Measurements from ENCODE around the gene FADS6. TPM values are rescaled to one million over a fixed set of nuclear protein-coding genes. Genes with fewer than 3 reads are reported as not detected.

Gene FADS6
- not detected in 2 replicates for polyA plus RNA-seq (2012; rRNA removed)
- polyA plus RNA-seq (2012; cell fraction: cytosol; rRNA removed): not detected in 2 replicates
- polyA plus RNA-seq (2012; cell fraction: nucleus; rRNA removed): not detected in 2 replicates

GRCh38 chr17:74892974-74893911 lies at the start of gene FADS6:
TSS of gene FADS6 (minus strand) at chr17:74893633. CDS start at chr17:74893595, 38 bp downstream.
- Histone ChIP-seq H3K4me2 (peak within 1 kb of the TSS; percentile 73), H3K9me3 (no peaks in the 10 kb centered on the region), H3F3A (replicated peaks; ENCODE audit: insufficient read depth) (no peaks in the 10 kb centered on the region), H3K4me1 (ENCODE audit: control insufficient read depth in 1 of 2, insufficient read depth in 2 of 2, low read depth in 1 of 2, low read length in 1 of 2) (peaks cover 0 to 6% of the 10 kb centered on the region in 2 experiments; a peak in 1 of 4 replicates), H3K79me2 (ENCODE audit: insufficient read depth) (no peaks in the 10 kb centered on the region), H3K9me2 (no peaks in the 10 kb centered on the region), H3K4me3 (ENCODE audit: low read depth in 2 of 2, low read length in 1 of 2) (peak within 1 kb of the TSS; percentile 18 to 43; a peak in 3 of 4 replicates), H3K27ac (ENCODE audit: low read depth in 2 of 2, low read length in 1 of 2) (no peak within 1 kb of the TSS), H2AFZ (ENCODE audit: low read depth) (peak within 1 kb of the TSS; percentile 62; the same call in 1 of the 2 replicates), H3K27me3 (ENCODE audit: insufficient read depth) (peaks cover 77% of the 10 kb centered on the region), H3K36me3 (replicated peaks in 1 of 2; ENCODE audit: control insufficient read depth in 1 of 2, insufficient read depth in 2 of 2, low read length in 1 of 2) (no peaks in the 10 kb centered on the region), H3K9ac (no peak within 1 kb of the TSS), H4K20me1 (ENCODE audit: insufficient read depth) (no peaks in the 10 kb centered on the region)
- DNase-seq: peak; percentile 81
- CTCF ChIA-PET: interaction anchor here (0.8 to 3.5 kb wide), 6 partner anchors 30 to 155 kb away, joined by 3 to 18 read pairs (median 6); partner anchors contain the start of genes OTOP2 and USH1G
- TF ChIP-seq ZBTB33 (IDR thresholded peaks at IDR 0.05; ENCODE audit: borderline replicate concordance, low read depth) (no peak), GATA2 (CRISPR knock-in tag; IDR thresholded peaks at IDR 0.05) (no peak), MEF2A (IDR thresholded peaks at IDR 0.05; ENCODE audit: borderline replicate concordance, low read depth) (no peak), USF2 (IDR thresholded peaks at IDR 0.05; ENCODE audit: borderline replicate concordance, low read depth, low read length) (no peak), SMC3 (IDR thresholded peaks at IDR 0.05; ENCODE audit: low read depth, low read length) (no peak), NFIC (IDR thresholded peaks at IDR 0.05; ENCODE audit: borderline replicate concordance) (no peak), RFX5 (IDR thresholded peaks at IDR 0.05; ENCODE audit: low read length) (no peak)
- POLR2A ChIA-PET: interaction anchor here (0.6 to 1.7 kb wide), 2 partner anchors 11 to 20 kb away, joined by 3 to 7 read pairs; partner anchors contain the start of gene FDXR
- 14% methylated on average over 30 of the region's 86 CpGs for WGBS (ENCODE audit: low lambda C conversion rate)

GRCh38 chr17:74941128-74941725 lies 47.8 kb upstream of the FADS6 start:
- no peaks in the 10 kb centered on the region for H3K36me3 ChIP-seq (replicated peaks in 1 of 2; ENCODE audit: control insufficient read depth in 1 of 2, insufficient read depth in 2 of 2, low read length in 1 of 2)
- DNase-seq: no peak
- H3K79me2 ChIP-seq (ENCODE audit: insufficient read depth): no peaks in the 10 kb centered on the region
- H3K9me3 ChIP-seq: no peaks in the 10 kb centered on the region
- no peaks in the 10 kb centered on the region for H3F3A ChIP-seq (replicated peaks; ENCODE audit: insufficient read depth)
- H3K4me1 ChIP-seq (ENCODE audit: control insufficient read depth in 1 of 2, insufficient read depth in 2 of 2, low read depth in 1 of 2, low read length in 1 of 2): no peaks in the 10 kb centered on the region
- H3K27me3 ChIP-seq (ENCODE audit: insufficient read depth): peaks cover 78% of the 10 kb centered on the region
- H4K20me1 ChIP-seq (ENCODE audit: insufficient read depth): no peaks in the 10 kb centered on the region
- ChIA-PET CTCF (interaction anchor here (2.4 kb wide), 1 partner anchor 17 kb away, joined by 11 read pairs; no protein-coding TSS in a partner anchor), POLR2A (no interaction called here)
- no peaks in the 10 kb centered on the region for H3K9me2 ChIP-seq
- no peak overlapping the region for H2AFZ ChIP-seq (ENCODE audit: low read depth)
- H3K4me3 ChIP-seq (ENCODE audit: low read depth in 2 of 2, low read length in 1 of 2): no peak overlapping the region
- no peak overlapping the region for H3K9ac ChIP-seq
- no peak for TF ChIP-seq FOSL2 (IDR thresholded peaks at IDR 0.05; ENCODE audit: borderline replicate concordance, low read depth)
- TF ChIP-seq CTCF (IDR thresholded peaks at IDR 0.05): no peak
- no peak overlapping the region for H3K4me2 ChIP-seq
- no peak overlapping the region for H3K27ac ChIP-seq (ENCODE audit: low read depth in 2 of 2, low read length in 1 of 2)
- WGBS (ENCODE audit: low lambda C conversion rate): 59% methylated on average over 19 of the region's 21 CpGs
